ENCODE results near the gene CCL22.

The CCL22 gene

DNA sequence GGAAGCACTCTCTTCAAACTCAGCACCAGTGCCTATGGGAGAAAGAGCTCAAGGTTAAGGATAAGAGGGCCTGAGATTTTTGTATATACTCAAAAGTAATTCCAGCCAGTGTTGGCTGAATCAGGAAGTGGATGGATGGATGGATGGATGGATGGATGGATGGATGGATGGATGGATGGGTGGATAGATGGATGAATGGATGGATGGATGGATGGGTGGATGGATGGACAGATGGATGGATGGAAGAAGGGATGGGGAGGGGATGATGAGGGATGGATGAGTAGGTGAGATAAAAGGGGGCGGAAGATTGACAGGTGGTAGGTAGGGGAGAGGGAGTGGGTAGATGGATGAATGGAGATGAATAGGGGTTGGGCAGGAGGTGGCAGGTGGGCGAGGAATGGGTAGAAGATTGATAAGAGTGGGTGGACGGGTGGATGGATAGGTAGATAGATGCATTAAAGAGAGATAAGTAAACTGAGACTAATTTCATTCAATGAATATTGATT is 17.8 kb downstream of the CCL22 start:
- no peak for DNase-seq (ENCODE audit: low read depth)

DNA sequence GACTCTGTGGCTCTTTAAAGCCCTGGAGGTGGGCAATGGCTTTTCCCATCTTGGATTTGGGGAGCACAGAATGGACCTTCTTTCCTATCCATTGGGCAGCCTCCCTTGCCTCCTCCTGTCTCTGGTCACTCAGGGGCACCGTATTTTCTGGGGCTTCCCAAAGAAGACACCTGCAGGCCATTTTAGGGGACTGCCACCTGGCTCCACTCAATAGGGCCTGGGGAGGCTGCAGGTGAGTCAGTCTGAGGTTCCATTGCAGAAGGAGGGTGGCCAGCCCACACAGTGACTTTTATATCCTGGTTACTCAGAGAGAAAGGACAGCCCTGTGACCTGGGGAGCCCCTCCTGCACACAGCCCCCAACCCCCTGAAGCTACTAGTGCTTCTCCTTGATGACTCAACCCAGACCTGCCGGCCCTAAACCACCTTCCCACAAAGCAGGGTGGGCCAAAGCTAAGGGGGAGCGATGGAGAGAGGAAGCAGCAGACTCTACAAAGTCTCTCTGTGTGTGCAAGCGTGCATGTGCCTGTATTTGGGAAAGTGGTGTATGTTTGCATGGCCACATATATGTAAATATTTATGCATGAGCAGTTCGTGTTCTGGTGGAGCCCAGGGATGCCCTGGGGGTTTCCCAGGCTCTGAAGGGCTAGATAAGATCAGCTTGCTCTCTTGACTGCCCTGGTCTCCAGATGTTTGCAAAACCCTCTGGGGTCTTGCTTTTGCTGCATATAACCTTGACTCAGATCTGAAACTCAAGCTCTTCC is 18.7 kb downstream of the CCL22 start:
- peak; percentile 40 for DNase-seq (ENCODE audit: low read depth)

- DNase-seq (ENCODE audit: low read depth), result no peak
Observed at GRCh38 chr16:57379579-57379978, 21.0 kb downstream of the CCL22 start.

DNA sequence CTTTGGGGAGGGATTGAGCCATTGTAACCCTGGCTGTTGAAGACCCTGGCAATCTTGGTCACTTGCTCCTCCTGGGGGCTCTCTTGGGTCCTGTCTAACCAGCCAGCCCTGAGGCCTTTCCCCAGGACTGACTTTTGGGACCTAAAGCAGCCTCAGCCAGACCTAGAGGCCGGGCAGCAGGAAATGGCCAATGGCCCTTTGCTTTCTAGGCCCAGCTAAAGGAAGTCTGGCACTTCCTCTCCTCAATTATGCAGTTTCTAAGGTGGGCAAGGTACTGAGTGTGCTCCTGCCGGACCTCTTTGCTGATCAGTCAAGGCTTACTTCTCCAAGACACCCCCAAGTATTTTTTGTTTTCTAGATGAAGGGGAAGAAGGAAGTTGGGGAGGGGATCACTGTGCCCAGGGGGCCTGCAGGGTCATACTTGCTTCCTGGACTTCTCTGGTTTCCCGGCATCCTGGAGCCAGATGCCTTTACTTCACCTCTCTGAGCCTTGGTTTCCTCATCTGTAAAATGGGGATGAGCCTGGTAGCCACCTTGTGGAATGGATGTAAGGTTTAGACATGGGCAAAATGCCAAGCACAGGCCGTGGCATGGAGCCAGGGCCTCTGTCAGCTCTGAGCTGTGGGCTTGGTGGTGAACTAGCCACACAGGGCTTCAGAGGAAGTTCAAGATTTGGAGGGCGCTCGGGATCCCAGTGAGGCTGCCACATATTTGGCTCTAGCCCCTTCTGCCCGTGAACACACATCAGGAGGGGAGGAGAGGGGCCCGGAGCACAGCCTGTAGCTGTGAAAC is 22.3 kb downstream of the CCL22 start:
- DNase-seq (ENCODE audit: low read depth), result no peak

GRCh38 chr16:57381791-57382534 is 23.4 kb downstream of the CCL22 start:
- DNase-seq (ENCODE audit: low read depth), result no peak

DNA sequence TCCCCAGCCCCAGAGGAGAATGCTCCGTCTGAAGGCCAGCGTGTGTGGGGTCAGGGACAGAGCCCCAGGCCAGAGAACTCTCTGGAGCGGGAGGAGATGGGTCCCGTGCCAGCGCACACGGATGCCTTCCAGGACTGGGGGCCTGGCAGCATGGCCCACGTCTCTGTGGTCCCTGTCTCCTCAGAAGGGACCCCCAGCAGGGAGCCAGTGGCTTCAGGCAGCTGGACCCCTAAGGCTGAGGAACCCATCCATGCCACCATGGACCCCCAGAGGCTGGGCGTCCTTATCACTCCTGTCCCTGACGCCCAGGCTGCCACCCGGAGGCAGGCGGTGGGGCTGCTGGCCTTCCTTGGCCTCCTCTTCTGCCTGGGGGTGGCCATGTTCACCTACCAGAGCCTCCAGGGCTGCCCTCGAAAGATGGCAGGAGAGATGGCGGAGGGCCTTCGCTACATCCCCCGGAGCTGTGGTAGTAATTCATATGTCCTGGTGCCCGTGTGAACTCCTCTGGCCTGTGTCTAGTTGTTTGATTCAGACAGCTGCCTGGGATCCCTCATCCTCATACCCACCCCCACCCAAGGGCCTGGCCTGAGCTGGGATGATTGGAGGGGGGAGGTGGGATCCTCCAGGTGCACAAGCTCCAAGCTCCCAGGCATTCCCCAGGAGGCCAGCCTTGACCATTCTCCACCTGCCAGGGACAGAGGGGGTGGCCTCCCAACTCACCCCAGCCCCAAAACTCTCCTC is 24.1 kb downstream of the CCL22 start:
- DNase-seq (ENCODE audit: low read depth), result no peak

DNA sequence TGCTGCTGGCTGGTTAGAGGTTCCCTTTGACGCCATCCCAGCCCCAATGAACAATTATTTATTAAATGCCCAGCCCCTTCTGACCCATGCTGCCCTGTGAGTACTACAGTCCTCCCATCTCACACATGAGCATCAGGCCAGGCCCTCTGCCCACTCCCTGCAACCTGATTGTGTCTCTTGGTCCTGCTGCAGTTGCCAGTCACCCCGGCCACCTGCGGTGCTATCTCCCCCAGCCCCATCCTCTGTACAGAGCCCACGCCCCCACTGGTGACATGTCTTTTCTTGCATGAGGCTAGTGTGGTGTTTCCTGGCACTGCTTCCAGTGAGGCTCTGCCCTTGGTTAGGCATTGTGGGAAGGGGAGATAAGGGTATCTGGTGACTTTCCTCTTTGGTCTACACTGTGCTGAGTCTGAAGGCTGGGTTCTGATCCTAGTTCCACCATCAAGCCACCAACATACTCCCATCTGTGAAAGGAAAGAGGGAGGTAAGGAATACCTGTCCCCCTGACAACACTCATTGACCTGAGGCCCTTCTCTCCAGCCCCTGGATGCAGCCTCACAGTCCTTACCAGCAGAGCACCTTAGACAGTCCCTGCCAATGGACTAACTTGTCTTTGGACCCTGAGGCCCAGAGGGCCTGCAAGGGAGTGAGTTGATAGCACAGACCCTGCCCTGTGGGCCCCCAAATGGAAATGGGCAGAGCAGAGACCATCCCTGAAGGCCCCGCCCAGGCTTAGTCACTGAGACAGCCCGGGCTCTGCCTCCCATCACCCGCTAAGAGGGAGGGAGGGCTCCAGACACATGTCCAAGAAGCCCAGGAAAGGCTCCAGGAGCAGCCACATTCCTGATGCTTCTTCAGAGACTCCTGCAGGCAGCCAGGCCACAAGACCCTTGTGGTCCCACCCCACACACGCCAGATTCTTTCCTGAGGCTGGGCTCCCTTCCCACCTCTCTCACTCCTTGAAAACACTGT is 25.0 kb downstream of the CCL22 start:
- no peak for DNase-seq (ENCODE audit: low read depth)

- no peak for DNase-seq (ENCODE audit: low read depth)
Observed at GRCh38 chr16:57384248-57385070, 25.9 kb downstream of the CCL22 start.

GRCh38 chr16:57385083-57385482 is 26.5 kb downstream of the CCL22 start:
- no peak for DNase-seq (ENCODE audit: low read depth)

GRCh38 chr16:57386381-57386951 is 27.9 kb downstream of the CCL22 start:
- no peak for DNase-seq (ENCODE audit: low read depth)

DNA sequence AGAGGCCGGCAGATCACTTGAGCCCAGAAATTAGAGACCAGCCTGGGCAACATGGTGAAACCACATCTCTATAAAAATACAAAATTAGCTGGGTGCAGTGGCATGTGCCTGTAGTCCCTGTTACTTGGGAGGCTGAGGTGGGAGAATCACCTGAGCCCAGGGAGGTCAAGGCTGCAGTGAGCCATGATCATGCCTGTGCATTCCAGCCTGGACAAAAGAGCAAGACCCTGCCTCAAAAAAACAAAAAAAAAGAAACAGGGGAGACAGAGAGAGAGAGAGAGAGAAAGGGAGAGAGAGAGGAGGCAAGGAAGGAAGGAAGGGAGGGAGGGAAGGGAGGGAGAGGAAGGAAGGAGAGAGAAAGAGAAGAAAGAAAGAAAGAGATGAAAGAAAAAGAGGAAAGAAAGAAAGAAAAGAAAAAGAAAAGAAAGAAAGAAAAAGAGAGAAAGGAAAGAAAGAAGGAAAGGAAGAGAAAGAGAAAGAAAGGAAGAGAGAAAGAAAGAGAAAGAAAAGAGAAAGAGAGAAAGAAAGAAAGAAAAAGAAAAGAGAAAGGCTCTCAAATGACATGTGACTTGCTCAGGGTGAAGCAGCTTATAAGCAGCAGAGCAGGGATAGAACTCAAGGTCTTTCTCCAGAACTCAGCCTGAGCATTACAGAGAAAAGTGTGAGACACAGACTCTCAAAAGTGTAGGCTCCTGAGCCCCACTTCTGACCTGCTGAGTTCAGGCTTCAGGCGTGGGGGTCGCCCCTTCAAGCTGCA is 29.2 kb downstream of the CCL22 start:
- no peak for DNase-seq (ENCODE audit: low read depth)

- no peak for DNase-seq (ENCODE audit: low read depth)
Observed at GRCh38 chr16:57388359-57389086, 29.9 kb downstream of the CCL22 start.

- no peak for DNase-seq (ENCODE audit: low read depth)
Observed at GRCh38 chr16:57389087-57389468, 30.5 kb downstream of the CCL22 start.

DNA sequence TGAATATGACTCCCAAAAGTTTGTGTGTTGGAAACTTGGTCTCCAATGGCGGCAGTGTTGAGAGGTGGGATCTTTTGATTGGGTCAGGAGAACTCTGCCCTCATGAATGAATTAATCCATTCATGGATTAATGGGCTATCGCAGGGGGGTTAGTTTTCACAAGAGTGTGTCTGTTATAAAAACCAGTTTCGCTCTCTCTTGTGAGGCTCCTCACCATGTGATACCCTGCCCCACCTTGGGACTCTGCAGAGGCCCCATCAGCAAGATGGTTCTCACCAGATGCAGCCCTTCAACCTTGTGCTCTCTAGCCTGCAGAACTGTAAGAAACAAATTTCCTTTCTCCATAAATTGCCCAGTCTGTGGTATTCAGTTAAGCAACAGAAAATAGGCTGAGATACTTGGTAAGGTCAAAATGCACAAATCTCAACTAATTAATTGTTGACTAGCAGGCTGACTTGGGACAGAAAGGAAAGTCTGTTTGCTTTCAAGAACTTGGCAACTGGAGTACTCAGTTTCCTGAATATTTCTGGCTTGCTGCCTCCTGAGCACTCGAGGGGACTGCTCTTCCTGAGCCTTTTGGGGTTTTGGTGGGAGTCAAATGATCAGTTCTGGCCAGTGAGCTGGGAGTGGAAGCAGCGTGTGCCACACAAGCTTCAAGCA is 32.2 kb downstream of the CCL22 start:
- DNase-seq (ENCODE audit: low read depth), result no peak

DNA sequence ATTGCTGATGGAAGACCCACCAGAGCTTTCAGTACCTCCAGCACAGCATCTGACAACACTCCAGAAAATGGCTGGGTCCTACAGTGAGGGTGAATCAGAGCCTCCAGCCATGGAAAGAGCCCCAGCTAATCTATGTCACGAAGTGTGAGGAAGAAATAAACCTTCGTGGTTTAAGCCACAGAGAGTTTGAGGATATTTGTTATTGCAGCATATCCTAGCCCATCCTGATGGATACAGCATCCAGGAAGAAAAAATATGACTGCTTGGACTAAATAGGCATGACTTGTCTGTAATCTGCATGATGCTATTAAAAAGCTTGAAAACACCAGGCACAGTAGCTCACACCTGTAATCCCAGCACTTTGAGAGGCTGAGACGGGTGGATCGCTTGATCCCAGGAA is 32.7 kb downstream of the CCL22 start:
- DNase-seq (ENCODE audit: low read depth), result no peak

GRCh38 chr16:57391708-57392107 is 33.1 kb downstream of the CCL22 start:
- no peak for DNase-seq (ENCODE audit: low read depth)

DNA sequence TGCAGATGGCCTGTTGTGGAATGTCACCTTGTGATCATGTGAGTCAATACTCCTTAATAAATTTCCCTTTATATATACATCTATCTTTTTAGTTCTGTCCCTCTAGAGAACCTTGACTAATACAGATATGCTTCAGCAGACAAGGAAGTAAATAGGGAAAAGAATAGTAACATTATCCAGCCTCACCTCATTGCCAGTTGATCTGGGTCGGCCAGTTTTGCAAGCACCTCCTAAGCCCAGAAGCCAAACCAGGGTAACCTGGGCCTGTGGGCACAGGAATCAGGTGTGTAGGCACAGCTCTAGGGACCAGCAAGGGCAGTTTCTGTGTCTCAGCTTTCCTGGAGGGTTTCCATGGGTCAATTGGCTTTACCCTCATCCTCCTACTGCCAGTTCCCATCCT is 34.1 kb downstream of the CCL22 start:
- no peak for DNase-seq (ENCODE audit: low read depth)
